Endothelial cell of umbilical vein (primary cell): ENCODE measurements around the gene SLC2A4. TPM values are rescaled to one million over a fixed set of nuclear protein-coding genes. Genes with fewer than 3 reads are reported as not detected.
A peak's percentile ranks its signal among the peaks of the same experiment; 100 is the strongest.

Source experiments
- Bru-seq: library from RNA; stranded (reverse); fragments of 400-500 nt; gene quantifications from one replicate; lab custom pipeline; 2021; lab: Mats Ljungman, UMichigan
- BruChase-seq, 2 experiments: library from RNA; stranded (reverse); fragments of 400-500 nt; gene quantifications; one replicate each; lab custom pipeline; 2021; lab: Mats Ljungman, UMichigan
- BruUV-seq: library from RNA; stranded (reverse); fragments of 400-500 nt; replicated peaks from 2 replicates; lab custom pipeline; 2021; lab: Mats Ljungman, UMichigan
- CTCF ChIA-PET: fragments of 300-600, 350-600 bp; sonication (Branson Sonifier 250); formaldehyde crosslinking; loops from one replicate; lab custom pipeline; 2021; ENCODE audit warnings: antibody characterized with exemption, inconsistent platforms; lab: Charles Lee
- POLR2A ChIA-PET: fragments of 300-600, 350-600 bp; sonication (Branson Sonifier 250); formaldehyde crosslinking; loops from one replicate; lab custom pipeline; 2021; ENCODE audit warnings: antibody characterized with exemption, inconsistent platforms; lab: Charles Lee
- DNase-seq: peaks from one replicate; pipeline ENCODE4 v3.0.0-alpha.2; 2011; ENCODE audit warnings: low read depth, low spot score
- FAIRE-seq: peaks from 2 replicates; lab custom pipeline; 2011; peaks lifted over from hg19 to GRCh38; lab: Jason Lieb, UNC
- H2AFZ ChIP-seq: 2 replicates; pipeline ENCODE4 v1.6.0; 2012; ENCODE audit warnings: low read depth, low read length, control low read depth, inconsistent platforms
- H3K27ac ChIP-seq: 2 replicates; pipeline ENCODE4 v1.5.1; 2011; ENCODE audit warnings: low read depth, mild to moderate bottlenecking, control low read depth, low read length, moderate library complexity; ENCODE audit not compliant: insufficient read depth
- H3K27me3 ChIP-seq, 2 experiments: 2 replicates each; pipeline versions ENCODE4 v1.6.0 to v1.6.1; 2011; ENCODE audit warnings: low read length in 2 of 2, mixed read lengths in 1 of 2; ENCODE audit not compliant: control insufficient read depth in 2 of 2, insufficient read depth in 2 of 2
- H3K36me3 ChIP-seq, 2 experiments: 2 replicates in 1 of 2; 3 replicates in 1 of 2; pipeline ENCODE4 v1.5.1; 2011; ENCODE audit warnings: low read length in 2 of 2, mild to moderate bottlenecking in 1 of 2, moderate library complexity in 1 of 2; ENCODE audit not compliant: control insufficient read depth in 2 of 2, insufficient read depth in 2 of 2; ENCODE audit errors: extremely low read depth in 1 of 2
- H3K4me1 ChIP-seq: 3 replicates; pipeline ENCODE4 v1.5.1; 2011; ENCODE audit warnings: mild to moderate bottlenecking, low read length; ENCODE audit not compliant: control insufficient read depth, insufficient read depth; ENCODE audit errors: extremely low read depth
- H3K4me2 ChIP-seq: 2 replicates; pipeline ENCODE4 v1.6.1; 2011; ENCODE audit warnings: low read length, control low read depth, mixed read lengths; ENCODE audit not compliant: insufficient read depth
- H3K4me3 ChIP-seq, 3 experiments: fragments of 200-600 bp in 1 of 3; sonication (generic), shearing (Covaris generic) in 1 of 3; replicated peaks in 1 of 3; 2 replicates each; pipeline ENCODE4 v1.5.1; 2011 to 2016; ENCODE audit warnings: control low read depth in 3 of 3, low read length in 3 of 3, mild to moderate bottlenecking in 2 of 3, inconsistent platforms in 1 of 3, low read depth in 1 of 3, moderate library complexity in 1 of 3; ENCODE audit not compliant: insufficient read depth in 1 of 3
- H3K79me2 ChIP-seq: 2 replicates; pipeline ENCODE4 v1.6.0; 2012; ENCODE audit warnings: low read length, inconsistent platforms; ENCODE audit not compliant: control insufficient read depth, insufficient read depth
- H3K9ac ChIP-seq: replicated peaks from 2 replicates; pipeline ENCODE3; 2011; ENCODE audit warnings: low read length, control low read depth; ENCODE audit not compliant: insufficient read depth; ENCODE audit errors: extremely low read depth
- H3K9me1 ChIP-seq: replicated peaks from 3 replicates; pipeline ENCODE4 v1.6.0; 2011; ENCODE audit warnings: mild to moderate bottlenecking, low read length; ENCODE audit not compliant: control insufficient read depth, insufficient read depth; ENCODE audit errors: extremely low read depth
- H3K9me3 ChIP-seq: replicated peaks from 2 replicates; pipeline ENCODE4 v1.5.1; 2012; ENCODE audit warnings: low read length, inconsistent platforms; ENCODE audit not compliant: control insufficient read depth, insufficient read depth
- H4K20me1 ChIP-seq: replicated peaks from 2 replicates; pipeline ENCODE3; 2011; ENCODE audit warnings: mild to moderate bottlenecking, low read length; ENCODE audit not compliant: control insufficient read depth, insufficient read depth; ENCODE audit errors: extremely low read depth
- JUN ChIP-seq: IDR thresholded peaks from 2 replicates; pipeline ENCODE4 v1.6.1; 2011; ENCODE audit warnings: borderline replicate concordance, low read depth; ENCODE audit not compliant: insufficient read length, insufficient read depth
- MAX ChIP-seq: IDR thresholded peaks from 2 replicates; pipeline ENCODE4 v1.6.1; 2011; ENCODE audit not compliant: insufficient read depth, insufficient read length
- POLR2A ChIP-seq: IDR thresholded peaks from 2 replicates; pipeline ENCODE4 v1.6.1; 2012; ENCODE audit warnings: low read depth, mild to moderate bottlenecking, control low read depth, low read length
- POLR2AphosphoS5 ChIP-seq: IDR thresholded peaks from 2 replicates; pipeline ENCODE4 v1.6.1; 2012; ENCODE audit warnings: low read depth, mild to moderate bottlenecking, control low read depth, low read length, moderate library complexity; ENCODE audit not compliant: insufficient read depth
- dilution Hi-C: fragments of 300-500 bp; cut with MboI; formaldehyde crosslinking; loops from one replicate; pipeline ENCODE4 v1.15.0; 2019; ENCODE audit warnings: low sequenced_read_pairs; ENCODE audit not compliant: extremely low pct_ligation_motif_present
- intact Hi-C: fragments of 100-400 bp; cut with micrococcal nuclease; formaldehyde crosslinking; loops from one replicate; pipeline ENCODE4 v1.10.0; 2022
- long read RNA-seq: library from polyadenylated mRNA; stranded (forward); transcript quantifications from one replicate; pipeline ENCODE4 v2.0.0, GENCODE V29; 2021
- polyA minus RNA-seq, 3 experiments: library from RNA; depleted of rRNA, polyadenylated mRNA; stranded (reverse); fragments of >200 nt; gene quantifications; 1 replicate in 1 of 3; 2 replicates in 2 of 3; pipeline ENCODE4 v1.2.3, GENCODE V29; 2011
- polyA plus RNA-seq, 4 experiments: library from polyadenylated mRNA; depleted of rRNA in 3 of 4; stranded (reverse) in 3 of 4; unstranded in 1 of 4; fragments of >200 nt; gene quantifications; 2 replicates each; pipeline versions ENCODE4 v1.2.1 to v1.2.3, GENCODE V29; 2011 to 2012; ENCODE audit warnings: missing spikeins in 1 of 4
- total RNA-seq: library from RNA; stranded (reverse); gene quantifications from 2 replicates; pipeline ENCODE4 v1.2.3, GENCODE V29; 2021

The SLC2A4 gene
- total RNA-seq (0.23 TPM in 1 of 2 replicates, not detected in the other), polyA plus RNA-seq (0.12 and 0.18 TPM in 2 replicates), polyA minus RNA-seq (0.12 TPM in 1 of 2 replicates, not detected in the other), Bru-seq, nascent RNA (percentile 14 among the genes with signal in this experiment), BruChase-seq, experiment 1, labeled RNA remaining after a 6-hour chase (not detected), BruChase-seq, experiment 2, labeled RNA remaining after a 2-hour chase (percentile 10 among the genes with signal in this experiment)
- 0.08 and 0.13 TPM in 2 replicates for polyA plus RNA-seq (2011; cell fraction: cytosol; rRNA removed)
- 0.25 and 0.32 TPM in 2 replicates for polyA plus RNA-seq (2011; cell fraction: nucleus; rRNA removed)
- 0.09 and 0.11 TPM in 2 replicates for polyA plus RNA-seq (2012)
- polyA minus RNA-seq (2011; cell fraction: cytosol; rRNA and poly(A)+ RNA removed) = 0.31 TPM
- polyA minus RNA-seq (2011; cell fraction: nucleus; rRNA and poly(A)+ RNA removed) = 0.14 TPM in 1 of 2 replicates, not detected in the other
- long read RNA-seq = 0 reads

- H2AFZ ChIP-seq = peak within 1 kb of the TSS; percentile 76
- H3K27ac ChIP-seq = no peak within 1 kb of the TSS
- H4K20me1 ChIP-seq = no peaks in the 10 kb centered on the region
- peak; percentile 88 for FAIRE-seq
- H3K4me1 ChIP-seq = peaks cover 9% of the 10 kb centered on the region
- peak within 1 kb of the TSS; percentile 62 for H3K4me2 ChIP-seq
- H3K9me1 ChIP-seq = no peaks in the 10 kb centered on the region
- intact Hi-C loops = loop anchor here (1.0 to 2.0 kb wide), 2 partner anchors 29 to 39 kb away; partner anchors contain the start of genes ELP5 and GABARAP
- H3K9me3 ChIP-seq = no peaks in the 10 kb centered on the region
- H3K36me3 ChIP-seq = no peaks in the 10 kb centered on the region
- peaks cover 5 to 7% of the 10 kb centered on the region in 2 experiments for H3K27me3 ChIP-seq
- peak; percentile 94 for DNase-seq
- dilution Hi-C loops = no loop called here
- no TSS peak for BruUV-seq
- ChIA-PET POLR2A (interaction anchor here (1.2 kb wide), 1 partner anchor 48 kb away, joined by 5 read pairs; no protein-coding TSS in a partner anchor), CTCF (interaction anchor here (0.6 to 10.2 kb wide), 17 partner anchors 10 to 280 kb away, joined by 3 to 170 read pairs (median 4); partner anchors contain the start of genes ACADVL, DLG4 and GPS2)
- peak within 1 kb of the TSS in 2 of 3 experiments; percentile 28 to 33 for H3K4me3 ChIP-seq
- no peaks in the 10 kb centered on the region for H3K79me2 ChIP-seq
- TF ChIP-seq MAX (peak; percentile 85), JUN (no peak), POLR2AphosphoS5 (no peak), POLR2A (no peak)
- no peak within 1 kb of the TSS for H3K9ac ChIP-seq
These were observed at the start of gene SLC2A4 for GRCh38 chr17:7281074-7281952. TSS of gene SLC2A4 (plus strand) at chr17:7281718. CDS start at chr17:7281935, 217 bp downstream.
